ENCODE results near the gene INTS1.
A peak's percentile ranks its signal among the peaks of the same experiment; 100 is the strongest.

Gene INTS1

GRCh38 chr7:1542841-1543747 lies 38.9 kb upstream of the INTS1 start:
- FAIRE-seq (no peak), DNase-seq (ENCODE audit: low spot score) (no peak)

- no peak for DNase-seq (ENCODE audit: low spot score)
- FAIRE-seq: no peak
Measured at GRCh38 chr7:1542329-1542728, 38.1 kb upstream of the INTS1 start.

GRCh38 chr7:1541431-1542162 lies 37.4 kb upstream of the INTS1 start:
- DNase-seq (ENCODE audit: low spot score) (no peak), FAIRE-seq (no peak)

- FAIRE-seq (no peak), DNase-seq (ENCODE audit: low spot score) (no peak)
Measured at GRCh38 chr7:1540776-1541271, 36.6 kb upstream of the INTS1 start.

GRCh38 chr7:1539882-1540775 lies 35.9 kb upstream of the INTS1 start:
- no peak for FAIRE-seq
- no peak for DNase-seq (ENCODE audit: low spot score)

GRCh38 chr7:1539181-1539881 lies 35.1 kb upstream of the INTS1 start:
- no peak for DNase-seq (ENCODE audit: low spot score)
- FAIRE-seq: no peak

GRCh38 chr7:1538544-1539180 lies 34.5 kb upstream of the INTS1 start:
- DNase-seq (ENCODE audit: low spot score): no peak
- FAIRE-seq: no peak

- FAIRE-seq (peak; percentile 51), DNase-seq (ENCODE audit: low spot score) (peak; percentile 96)
Measured at GRCh38 chr7:1537535-1538412, 33.6 kb upstream of the INTS1 start.

GRCh38 chr7:1536743-1537534 lies 32.8 kb upstream of the INTS1 start:
- DNase-seq (ENCODE audit: low spot score): peak; percentile 96
- FAIRE-seq: peak; percentile 83

- DNase-seq (ENCODE audit: low spot score) (no peak), FAIRE-seq (no peak)
Measured at GRCh38 chr7:1536455-1536742, 32.2 kb upstream of the INTS1 start.

GRCh38 chr7:1535701-1536454 lies 31.7 kb upstream of the INTS1 start:
- DNase-seq (ENCODE audit: low spot score) (no peak), FAIRE-seq (no peak)

GRCh38 chr7:1535100-1535458 lies 30.9 kb upstream of the INTS1 start:
- FAIRE-seq (no peak), DNase-seq (ENCODE audit: low spot score) (no peak)

- FAIRE-seq (no peak), DNase-seq (ENCODE audit: low spot score) (no peak)
Measured at GRCh38 chr7:1534330-1535099, 30.3 kb upstream of the INTS1 start.

- FAIRE-seq (peak; percentile 86), DNase-seq (ENCODE audit: low spot score) (peak; percentile 93)
Measured at GRCh38 chr7:1533547-1534329, 29.5 kb upstream of the INTS1 start.

- FAIRE-seq: no peak
- DNase-seq (ENCODE audit: low spot score): no peak
Measured at GRCh38 chr7:1533255-1533546, 29.0 kb upstream of the INTS1 start.

GRCh38 chr7:1532456-1533254 lies 28.5 kb upstream of the INTS1 start:
- FAIRE-seq: peak; percentile 82
- DNase-seq (ENCODE audit: low spot score): peak; percentile 76
